Panc1 (cell line): Measurements from ENCODE around the gene SLC35D2. TPM values are rescaled to one million over a fixed set of nuclear protein-coding genes. Genes with fewer than 3 reads are reported as not detected.

Experiments
- ATAC-seq: fragments of 200-7000 bp; cut with Tn5 transposase; 2 replicates; pipeline ENCODE4 v1.9.1; 2020; ENCODE audit warnings: mild to moderate bottlenecking, moderate library complexity
- BruUV-seq: library from RNA; stranded (reverse); fragments of 400-500 nt; replicated peaks from 2 replicates; lab custom pipeline; 2021; lab: Mats Ljungman, UMichigan
- CTCF ChIA-PET: fragments of 300-600 bp; sonication (Branson Sonifier 250); formaldehyde crosslinking; loops from one replicate; lab custom pipeline; 2022; ENCODE audit warnings: antibody characterized with exemption; lab: Charles Lee
- POLR2A ChIA-PET: fragments of 300-600 bp; sonication (Branson Sonifier 250); formaldehyde crosslinking; loops from one replicate; lab custom pipeline; 2022; ENCODE audit warnings: antibody characterized with exemption; lab: Charles Lee
- DNase-seq: peaks from one replicate; pipeline ENCODE4 v3.0.0-alpha.2; 2010; ENCODE audit warnings: low read depth, low spot score
- H3K27ac ChIP-seq: 2 replicates; pipeline ENCODE4 v1.5.1; 2011; ENCODE audit warnings: mild to moderate bottlenecking, low read length, inconsistent platforms
- H3K27me3 ChIP-seq: fragments of 200-500 bp; sonication (Bioruptor generic); 2 replicates; pipeline ENCODE4 v1.6.0; 2014; ENCODE audit warnings: low read length, inconsistent platforms; ENCODE audit not compliant: control insufficient read depth, insufficient read depth
- H3K36me3 ChIP-seq: fragments of 200-500 bp; sonication (Bioruptor generic); 2 replicates; pipeline ENCODE4 v1.5.1; 2014; ENCODE audit warnings: inconsistent platforms, mild to moderate bottlenecking, low read length, moderate library complexity; ENCODE audit not compliant: control insufficient read depth, insufficient read depth
- H3K4me1 ChIP-seq: 2 replicates; pipeline ENCODE4 v1.5.1; 2011; ENCODE audit warnings: inconsistent platforms, mild to moderate bottlenecking, low read length, moderate library complexity; ENCODE audit not compliant: control insufficient read depth, insufficient read depth
- H3K4me3 ChIP-seq, 2 experiments: 2 replicates each; pipeline ENCODE4 v1.5.1; 2011 to 2012; ENCODE audit warnings: low read depth in 2 of 2, low read length in 2 of 2, mild to moderate bottlenecking in 2 of 2, inconsistent platforms in 1 of 2, moderate library complexity in 1 of 2
- H3K9me3 ChIP-seq: fragments of 200-500 bp; sonication (Bioruptor generic); 2 replicates; pipeline ENCODE4 v1.5.1; 2014; ENCODE audit warnings: low read depth, mild to moderate bottlenecking, inconsistent platforms, low read length, moderate library complexity; ENCODE audit not compliant: control insufficient read depth, insufficient read depth
- CTCF ChIP-seq: fragments of 450-650 bp; IDR thresholded peaks from 2 replicates; pipeline ENCODE4 v1.5.1; 2017; ENCODE audit warnings: mild to moderate bottlenecking
- POLR2AphosphoS5 ChIP-seq: IDR thresholded peaks from 2 replicates; pipeline ENCODE4 v1.6.1; 2012; ENCODE audit warnings: mild to moderate bottlenecking, low read depth, low read length, moderate library complexity
- REST ChIP-seq, 2 experiments: IDR thresholded peaks; 2 replicates each; pipeline ENCODE4 v1.6.1; 2011 to 2012; ENCODE audit warnings: low read depth in 2 of 2, control low read depth in 1 of 2, low read length in 1 of 2, mild to moderate bottlenecking in 1 of 2, moderate library complexity in 1 of 2; ENCODE audit not compliant: insufficient read depth in 1 of 2
- SIN3A ChIP-seq: IDR thresholded peaks from 2 replicates; pipeline ENCODE4 v1.6.1; 2012; ENCODE audit warnings: low read depth, mild to moderate bottlenecking, low read length, moderate library complexity, borderline replicate concordance; ENCODE audit not compliant: insufficient read depth
- TCF7L2 ChIP-seq: IDR thresholded peaks from 2 replicates; pipeline ENCODE4 v1.6.1; 2011; ENCODE audit warnings: mild to moderate bottlenecking, low read depth, low read length, inconsistent platforms
- in situ Hi-C: cut with HindIII; loops from 2 replicates; pipeline ENCODE4 v1.10.0; 2016; ENCODE audit warnings: low sequenced_read_pairs, low pct_unique_long_range_greater_than_20kb
- intact Hi-C: fragments of 100-400 bp; cut with micrococcal nuclease; formaldehyde crosslinking; loops from one replicate; pipeline ENCODE4 v1.10.0; 2022; ENCODE audit not compliant: unreplicated experiment
- total RNA-seq: library from RNA; stranded (reverse); gene quantifications from one replicate; pipeline ENCODE4 v1.2.1, GENCODE V29; 2021; ENCODE audit not compliant: unreplicated experiment

SLC35D2 gene
- total RNA-seq, 1 experiment from 2014 or later = 23.7 TPM

GRCh38 chr9:96382175-96382574, 1.3 kb downstream of the SLC35D2 start:
- peak overlapping the region; percentile 89 for H3K27ac ChIP-seq
- no peak for TF ChIP-seq CTCF
- TF ChIP-seq POLR2AphosphoS5 = no peak
- TF ChIP-seq REST (IDR thresholded peaks at IDR 0.05; ENCODE audit: insufficient read depth in 1 of 2, low read depth in 2 of 2, low read length in 1 of 2) = no peak
- no peak for TF ChIP-seq TCF7L2
- no peak for TF ChIP-seq SIN3A
- in situ Hi-C loops = no loop called here
- ChIA-PET POLR2A (no interaction called here), CTCF (interaction anchor here (0.7 kb wide), 1 partner anchor 55 kb away, joined by 3 read pairs; no protein-coding TSS in a partner anchor)
- H3K27me3 ChIP-seq = no peaks in the 10 kb centered on the region
- DNase-seq (no peak), ATAC-seq (no peak)
- no peaks in the 10 kb centered on the region; the same call in 1 of the 2 replicates for H3K36me3 ChIP-seq
- H3K4me3 ChIP-seq = peak overlapping the region; percentile 59 to 76
- intact Hi-C loops = no loop called here
- H3K4me1 ChIP-seq = peaks cover 21% of the 10 kb centered on the region
- BruUV-seq = no TSS peak
- no peaks in the 10 kb centered on the region for H3K9me3 ChIP-seq

GRCh38 chr9:96381696-96382095, 1.8 kb downstream of the SLC35D2 start:
- intact Hi-C loops = no loop called here
- in situ Hi-C loops = no loop called here
- no peaks in the 10 kb centered on the region for H3K9me3 ChIP-seq
- H3K36me3 ChIP-seq = no peaks in the 10 kb centered on the region; the same call in 1 of the 2 replicates
- TF ChIP-seq SIN3A = no peak
- no peak for TF ChIP-seq POLR2AphosphoS5
- TF ChIP-seq CTCF = no peak
- TF ChIP-seq TCF7L2 = no peak
- TF ChIP-seq REST (IDR thresholded peaks at IDR 0.05; ENCODE audit: insufficient read depth in 1 of 2, low read depth in 2 of 2, low read length in 1 of 2) = no peak
- POLR2A ChIA-PET = no interaction called here
- DNase-seq (no peak), ATAC-seq (no peak)
- H3K4me3 ChIP-seq = peak overlapping the region in 1 of 2 experiments; percentile 76; a peak in 2 of 4 replicates
- peaks cover 22% of the 10 kb centered on the region for H3K4me1 ChIP-seq
- no peaks in the 10 kb centered on the region for H3K27me3 ChIP-seq
- BruUV-seq = no TSS peak
- H3K27ac ChIP-seq = no peak overlapping the region; the same call in 1 of the 2 replicates
- CTCF ChIA-PET = no interaction called here
